ENCODE measurements around the gene LIN37.

LIN37 gene

GRCh38 chr19:35712567-35713505, 35.5 kb upstream of the LIN37 start:
- no peak overlapping the region for H3K27ac ChIP-seq
- no peak for TF ChIP-seq CTCF (conservative IDR thresholded peaks at IDR 0.05)
- TF ChIP-seq ZFX (IDR thresholded peaks at IDR 0.05): no peak

GRCh38 chr19:35713506-35713850, 34.9 kb upstream of the LIN37 start:
- no peak overlapping the region for H3K27ac ChIP-seq
- TF ChIP-seq ZFX (IDR thresholded peaks at IDR 0.05): no peak
- TF ChIP-seq CTCF (conservative IDR thresholded peaks at IDR 0.05): no peak

- no peak overlapping the region for H3K27ac ChIP-seq
- TF ChIP-seq ZFX (IDR thresholded peaks at IDR 0.05) (no peak), CTCF (conservative IDR thresholded peaks at IDR 0.05) (no peak)
These were observed 34.4 kb upstream of the LIN37 start for GRCh38 chr19:35713904-35714495.

DNA sequence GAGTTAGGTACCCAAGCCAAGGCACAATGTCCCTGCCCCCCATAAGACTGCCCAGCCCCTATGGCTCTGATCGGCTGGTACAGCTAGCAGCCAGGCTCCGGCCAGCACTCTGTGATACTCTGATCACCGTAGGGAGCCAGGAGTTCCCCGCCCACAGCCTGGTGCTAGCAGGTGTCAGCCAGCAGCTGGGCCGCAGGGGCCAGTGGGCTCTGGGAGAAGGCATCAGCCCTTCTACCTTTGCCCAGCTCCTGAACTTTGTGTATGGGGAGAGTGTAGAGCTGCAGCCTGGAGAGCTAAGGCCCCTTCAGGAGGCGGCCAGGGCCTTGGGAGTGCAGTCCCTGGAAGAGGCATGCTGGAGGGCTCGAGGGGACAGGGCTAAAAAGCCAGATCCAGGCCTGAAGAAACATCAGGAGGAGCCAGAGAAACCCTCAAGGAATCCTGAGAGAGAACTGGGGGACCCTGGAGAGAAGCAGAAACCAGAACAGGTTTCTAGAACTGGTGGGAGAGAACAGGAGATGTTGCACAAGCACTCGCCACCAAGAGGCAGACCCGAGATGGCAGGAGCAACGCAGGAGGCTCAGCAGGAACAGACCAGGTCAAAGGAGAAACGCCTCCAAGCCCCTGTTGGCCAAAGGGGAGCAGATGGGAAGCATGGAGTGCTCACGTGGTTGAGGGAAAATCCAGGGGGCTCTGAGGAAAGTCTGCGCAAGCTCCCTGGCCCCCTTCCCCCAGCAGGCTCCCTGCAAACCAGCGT, 33.6 kb upstream of the LIN37 start:
- no peak overlapping the region; the same call in 1 of the 2 replicates for H3K27ac ChIP-seq
- TF ChIP-seq ZFX (IDR thresholded peaks at IDR 0.05): no peak
- TF ChIP-seq CTCF (conservative IDR thresholded peaks at IDR 0.05): no peak

GRCh38 chr19:35715355-35715809, 33.0 kb upstream of the LIN37 start:
- H3K27ac ChIP-seq: peak overlapping the region; percentile 92
- TF ChIP-seq ZFX (IDR thresholded peaks at IDR 0.05): no peak

DNA sequence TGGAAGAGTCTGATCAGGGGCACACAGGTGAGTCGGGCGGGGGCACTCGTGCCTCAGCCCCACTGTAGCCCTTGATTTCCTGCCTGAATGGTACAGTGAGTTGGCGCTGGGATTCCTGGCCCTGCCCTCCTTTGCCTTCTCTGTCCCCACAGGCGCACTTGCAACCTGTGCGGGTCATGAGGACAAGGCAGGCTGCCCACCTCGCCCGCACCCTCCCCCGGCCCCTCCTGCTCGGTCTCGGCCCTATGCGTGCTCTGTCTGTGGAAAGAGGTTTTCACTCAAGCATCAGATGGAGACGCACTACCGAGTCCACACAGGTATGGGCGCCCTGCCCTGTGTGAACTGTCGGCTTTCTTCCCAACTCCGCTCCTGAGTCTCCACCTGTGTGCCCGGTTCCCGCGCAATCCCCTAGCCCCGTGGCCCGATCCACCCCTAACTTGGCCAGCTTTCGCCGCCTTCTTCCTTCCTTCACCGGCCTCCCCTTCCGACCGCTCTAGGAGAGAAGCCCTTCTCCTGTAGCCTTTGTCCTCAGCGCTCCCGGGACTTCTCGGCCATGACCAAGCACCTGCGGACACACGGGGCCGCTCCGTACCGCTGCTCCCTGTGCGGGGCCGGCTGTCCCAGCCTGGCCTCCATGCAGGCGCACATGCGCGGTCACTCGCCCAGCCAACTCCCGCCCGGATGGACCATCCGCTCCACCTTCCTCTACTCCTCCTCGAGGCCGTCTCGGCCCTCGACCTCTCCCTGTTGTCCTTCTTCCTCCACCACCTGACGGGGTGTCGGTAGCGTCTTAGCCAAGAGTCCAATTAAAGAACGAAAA, 32.2 kb upstream of the LIN37 start:
- H3K27ac ChIP-seq: peak overlapping the region; percentile 92
- TF ChIP-seq CTCF (conservative IDR thresholded peaks at IDR 0.05): no peak
- no peak; the same call in 1 of the 2 replicates for TF ChIP-seq ZFX (IDR thresholded peaks at IDR 0.05)
